Erythroblast (primary cell): ENCODE data around the gene SMCP.

Source experiments
- GATA1 ChIP-seq: IDR thresholded peaks from 2 replicates; pipeline ENCODE4 v1.6.1; 2011; ENCODE audit warnings: low read depth, mild to moderate bottlenecking, control low read depth, low read length, moderate library complexity
- POLR2A ChIP-seq: IDR thresholded peaks from 2 replicates; pipeline ENCODE4 v1.6.1; 2011; ENCODE audit warnings: mild to moderate bottlenecking, low read length

GRCh38 chr1:152836870-152837269 is 41.3 kb upstream of the SMCP start:
- TF ChIP-seq POLR2A = no peak
- no peak for TF ChIP-seq GATA1
